Epithelial cell of proximal tubule (primary cell): Measurements from ENCODE around the gene MRPL10. TPM values are rescaled to one million over a fixed set of nuclear protein-coding genes. Genes with fewer than 3 reads are reported as not detected.

Source experiments
- DNase-seq: peaks from one replicate; pipeline ENCODE4 v3.0.0-alpha.2; 2011; ENCODE audit warnings: low read depth
- H3K4me3 ChIP-seq: 2 replicates; pipeline ENCODE4 v1.5.1; 2011; ENCODE audit warnings: low read depth, mild to moderate bottlenecking, low read length
- total RNA-seq: library from RNA; depleted of rRNA; stranded (reverse); fragments of >200 nt; gene quantifications from 2 replicates; pipeline ENCODE4 v1.2.3, GENCODE V29; 2015
- TF ChIP-seq, protein P1 (sequence below): conservative IDR thresholded peaks from 2 replicates; pipeline ENCODE4 v1.5.1; 2012; ENCODE audit warnings: low read depth, mild to moderate bottlenecking, low read length

The MRPL10 gene
- total RNA-seq, 1 donor from 2014 or later: 40.6 TPM

DNA sequence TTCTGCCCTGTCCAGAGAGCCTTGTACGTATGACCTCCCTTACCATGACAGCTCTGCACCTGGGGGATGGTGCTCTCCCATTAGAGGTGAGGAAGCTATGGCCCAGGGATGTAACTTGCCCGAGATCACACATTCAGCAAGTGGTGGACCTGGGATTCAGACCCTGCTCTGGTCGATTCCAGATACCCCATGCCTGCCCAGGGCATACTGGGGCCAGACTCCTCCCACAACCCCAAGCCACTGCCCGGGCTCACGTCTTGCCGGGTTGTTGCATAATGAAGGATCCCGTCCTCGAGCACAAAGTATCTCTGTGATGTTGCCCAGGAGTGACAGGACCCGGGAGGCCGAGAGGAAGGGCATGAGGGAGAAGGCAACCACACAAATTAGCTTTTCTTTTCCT lies 11.9 kb downstream of the MRPL10 start:
- no peak for DNase-seq
- H3K4me3 ChIP-seq: no peak overlapping the region
- TF ChIP-seq, protein P1, sequence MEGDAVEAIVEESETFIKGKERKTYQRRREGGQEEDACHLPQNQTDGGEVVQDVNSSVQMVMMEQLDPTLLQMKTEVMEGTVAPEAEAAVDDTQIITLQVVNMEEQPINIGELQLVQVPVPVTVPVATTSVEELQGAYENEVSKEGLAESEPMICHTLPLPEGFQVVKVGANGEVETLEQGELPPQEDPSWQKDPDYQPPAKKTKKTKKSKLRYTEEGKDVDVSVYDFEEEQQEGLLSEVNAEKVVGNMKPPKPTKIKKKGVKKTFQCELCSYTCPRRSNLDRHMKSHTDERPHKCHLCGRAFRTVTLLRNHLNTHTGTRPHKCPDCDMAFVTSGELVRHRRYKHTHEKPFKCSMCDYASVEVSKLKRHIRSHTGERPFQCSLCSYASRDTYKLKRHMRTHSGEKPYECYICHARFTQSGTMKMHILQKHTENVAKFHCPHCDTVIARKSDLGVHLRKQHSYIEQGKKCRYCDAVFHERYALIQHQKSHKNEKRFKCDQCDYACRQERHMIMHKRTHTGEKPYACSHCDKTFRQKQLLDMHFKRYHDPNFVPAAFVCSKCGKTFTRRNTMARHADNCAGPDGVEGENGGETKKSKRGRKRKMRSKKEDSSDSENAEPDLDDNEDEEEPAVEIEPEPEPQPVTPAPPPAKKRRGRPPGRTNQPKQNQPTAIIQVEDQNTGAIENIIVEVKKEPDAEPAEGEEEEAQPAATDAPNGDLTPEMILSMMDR: no peak

DNA sequence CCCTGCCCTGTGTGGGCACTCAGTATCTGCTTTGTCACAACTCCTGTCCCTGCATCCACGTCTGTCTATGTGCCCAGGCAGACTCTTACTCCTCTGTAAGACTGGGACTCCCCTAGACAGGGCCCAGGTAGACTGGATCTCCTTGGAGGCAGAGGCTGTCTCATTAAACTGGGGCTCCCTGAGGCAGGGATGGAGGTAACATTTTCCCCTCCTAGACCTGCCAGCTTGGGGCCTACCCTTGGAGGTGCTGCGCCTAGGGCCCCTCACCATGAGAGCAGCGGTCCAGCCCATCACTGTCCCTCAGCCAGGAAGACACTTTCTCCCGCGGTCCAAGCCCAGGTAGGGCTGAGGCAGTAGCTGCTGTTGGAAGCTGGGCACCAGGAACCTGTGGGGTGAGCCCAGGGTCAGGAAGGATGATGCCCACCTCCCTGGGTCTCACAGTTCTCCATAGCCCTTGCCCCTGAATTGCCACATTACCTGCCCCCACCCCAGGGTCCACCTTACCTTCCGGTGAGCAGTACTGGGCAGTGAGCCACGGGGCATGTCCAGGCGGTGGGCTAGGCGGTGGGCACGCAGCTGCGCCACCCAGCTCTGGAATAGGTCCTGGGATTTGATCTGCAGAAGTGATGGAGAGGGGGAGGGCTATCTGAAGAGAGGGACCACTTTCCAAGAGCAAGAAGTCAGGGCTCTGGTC lies 13.2 kb downstream of the MRPL10 start:
- TF ChIP-seq, protein P1: no peak
- DNase-seq: no peak
- H3K4me3 ChIP-seq: no peak overlapping the region

DNA sequence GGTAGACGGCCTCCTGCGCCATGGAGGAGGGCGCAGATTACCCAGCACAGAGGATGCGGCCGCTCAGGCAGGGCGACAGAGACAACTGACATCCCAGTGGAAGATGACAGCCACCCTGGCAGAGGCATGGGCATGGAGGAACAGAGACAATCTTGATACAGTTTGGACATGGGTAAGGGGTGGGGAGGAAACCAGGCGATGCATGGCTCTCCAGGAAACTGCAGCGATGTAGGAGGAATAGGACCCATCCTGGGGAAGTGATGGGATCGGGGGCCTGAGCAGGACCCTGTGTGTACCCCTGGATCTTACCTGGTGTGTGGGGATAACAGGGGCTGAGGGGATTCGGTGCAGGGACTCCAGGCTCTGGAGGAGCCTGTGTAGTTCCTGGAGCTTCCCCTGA lies 14.4 kb downstream of the MRPL10 start:
- DNase-seq: no peak

DNA sequence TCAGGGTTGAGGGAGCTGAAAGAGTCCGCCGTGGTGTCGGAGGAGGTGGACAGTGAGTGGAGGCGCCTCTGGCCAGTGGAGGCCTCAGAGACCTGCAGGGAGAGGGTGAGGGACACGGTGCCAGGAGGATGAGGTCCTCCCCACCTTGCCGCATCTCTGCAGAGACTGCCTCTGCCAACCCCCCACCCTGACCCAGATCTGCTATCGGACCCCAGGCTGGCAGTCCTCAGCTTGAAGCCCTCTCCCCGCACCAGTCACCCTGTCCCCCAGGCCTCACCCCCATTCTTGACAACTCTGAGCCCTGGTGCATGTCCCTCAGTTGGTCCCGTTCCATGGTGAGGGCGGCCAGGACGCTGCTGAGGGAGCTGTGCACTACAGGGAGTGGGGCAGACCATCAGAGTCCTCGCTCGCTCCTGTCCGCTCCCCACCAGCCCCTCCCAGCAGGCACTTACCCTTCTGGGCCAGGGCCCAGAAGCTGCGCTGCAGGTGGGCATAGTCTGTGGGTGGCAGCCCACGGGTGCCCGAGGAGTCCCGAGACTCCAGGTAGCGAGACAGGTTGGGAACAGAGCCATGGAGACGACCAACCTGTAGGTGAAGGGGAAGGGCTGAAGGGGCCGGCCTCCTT lies 15.1 kb downstream of the MRPL10 start:
- no peak overlapping the region for H3K4me3 ChIP-seq
- TF ChIP-seq, protein P1: no peak
- no peak for DNase-seq

More for the DNA sequence above, 14.4 kb downstream of the MRPL10 start:
- no peak overlapping the region for H3K4me3 ChIP-seq
- TF ChIP-seq, protein P1: no peak

DNA sequence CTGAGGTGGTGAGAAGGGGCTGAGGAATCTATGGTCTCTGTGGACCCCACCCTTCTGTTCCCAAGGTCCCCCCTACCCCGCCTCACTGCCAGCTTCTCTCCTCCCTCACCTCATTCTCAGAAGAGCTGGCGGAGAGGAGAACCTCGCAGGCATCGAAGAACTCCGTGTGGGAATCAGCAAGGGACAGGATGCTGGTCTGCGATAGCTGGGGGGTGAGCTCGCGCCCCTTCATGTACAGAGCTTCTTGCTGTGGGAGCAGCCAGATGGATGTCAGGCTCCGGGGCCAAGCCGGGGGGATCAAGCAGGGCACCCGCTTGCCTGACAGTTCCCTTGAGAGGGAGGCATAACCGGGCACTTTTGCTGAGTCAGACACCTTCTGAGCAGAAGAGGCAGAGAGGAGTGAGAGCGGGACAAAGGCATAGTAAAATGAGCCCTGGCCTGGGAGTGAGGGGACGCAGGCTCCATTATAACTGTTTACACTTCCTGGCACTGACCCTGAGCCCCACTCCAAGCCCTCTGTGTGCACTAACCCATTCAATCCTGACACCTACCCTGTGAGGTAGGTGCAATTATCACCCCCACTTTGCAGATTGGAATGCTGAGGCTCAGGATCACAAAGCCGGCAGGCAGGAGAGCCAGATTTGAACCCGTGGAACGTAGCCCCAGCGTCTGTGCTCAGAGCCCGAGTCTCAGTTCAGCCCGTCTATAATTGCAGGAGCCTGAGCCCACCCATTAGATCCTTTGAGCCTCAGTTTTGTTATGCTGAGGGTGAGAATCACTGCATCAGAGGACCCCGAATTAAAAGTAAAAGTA lies 16.0 kb downstream of the MRPL10 start:
- H3K4me3 ChIP-seq: no peak overlapping the region
- DNase-seq: no peak
- TF ChIP-seq, protein P1: no peak

DNA sequence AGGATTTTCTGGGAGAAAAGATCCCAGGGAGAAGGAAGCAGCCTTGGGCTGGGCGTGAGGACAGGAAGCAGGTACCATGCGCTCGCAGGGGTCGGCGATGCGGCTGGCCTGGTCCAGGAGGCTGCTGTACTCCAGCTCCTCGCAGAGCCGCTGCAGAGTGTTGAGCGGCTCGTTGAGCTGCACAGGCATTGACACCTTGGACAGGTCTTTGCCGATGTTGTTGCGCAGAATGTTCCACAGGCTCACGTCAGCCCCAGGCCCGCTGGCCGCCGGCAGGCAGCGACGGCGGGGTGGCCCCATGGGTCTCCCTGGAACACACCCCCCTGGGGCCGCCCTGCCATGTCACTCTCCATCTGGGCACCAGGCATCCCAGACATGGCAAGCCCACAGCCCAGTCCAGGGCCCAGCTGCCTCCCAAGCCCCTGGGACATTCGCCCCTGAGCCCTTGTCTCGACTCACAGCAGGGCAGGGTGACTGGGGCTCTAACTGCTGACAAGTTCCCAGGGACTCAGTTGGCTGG lies 17.8 kb downstream of the MRPL10 start:
- TF ChIP-seq, protein P1: no peak
- DNase-seq: no peak
- no peak overlapping the region for H3K4me3 ChIP-seq
